ENCODE results near the gene UMAD1. TPM values are rescaled to one million over a fixed set of nuclear protein-coding genes. Genes with fewer than 3 reads are reported as not detected.

The UMAD1 gene
- total and polyA plus RNA-seq, 2 experiments from 2014 or later, result 8.4 to 12.4 TPM

- no peak overlapping the region for H3K27ac Mint-ChIP-seq
- no peak for DNase-seq (ENCODE audit: low spot score)
- no peak for ATAC-seq
- Histone ChIP-seq H3K4me2 (no peak overlapping the region), H3K27ac (ENCODE audit: low read depth) (no peak overlapping the region), H3K4me1 (ENCODE audit: insufficient read depth) (peaks cover 7% of the 10 kb centered on the region; the same call in 1 of the 2 replicates), H3K27me3 (ENCODE audit: insufficient read depth) (no peaks in the 10 kb centered on the region), H3K36me3 (ENCODE audit: insufficient read depth) (no peaks in the 10 kb centered on the region), H3K9me2 (ENCODE audit: insufficient read depth) (no peaks in the 10 kb centered on the region), H2AFZ (no peak overlapping the region), H3F3A (replicated peaks; ENCODE audit: low read depth) (no peaks in the 10 kb centered on the region), H4K20me1 (replicated peaks; ENCODE audit: insufficient read depth) (no peaks in the 10 kb centered on the region), H3K4me3 (no peak overlapping the region), H3K79me2 (replicated peaks; ENCODE audit: insufficient read depth) (no peaks in the 10 kb centered on the region)
- H3K27me3 Mint-ChIP-seq (ENCODE audit: insufficient read depth, low read depth, poor library complexity), result no peaks in the 10 kb centered on the region
- H3K4me1 Mint-ChIP-seq, result peaks cover 5% of the 10 kb centered on the region; the same call in 2 of the 3 replicates
- no peak for TF ChIP-seq EZH2 (IDR thresholded peaks at IDR 0.05; ENCODE audit: low read depth, unreplicated experiment)
- TF ChIP-seq REST (IDR thresholded peaks at IDR 0.05; ENCODE audit: unreplicated experiment), result no peak
- no peak for TF ChIP-seq POLR2AphosphoS5 (IDR thresholded peaks at IDR 0.05; ENCODE audit: low read depth)
- no peak for TF ChIP-seq NANOG (IDR thresholded peaks at IDR 0.05; ENCODE audit: borderline replicate concordance)
- no peak for TF ChIP-seq STAT1 (IDR thresholded peaks at IDR 0.05; ENCODE audit: unreplicated experiment)
- no peak for TF ChIP-seq ZNF331 (CRISPR knock-in tag; IDR thresholded peaks at IDR 0.05; ENCODE audit: low read depth)
- TF ChIP-seq ETS1 (IDR thresholded peaks at IDR 0.05), result no peak
- TF ChIP-seq CREB1 (CRISPR knock-in tag; IDR thresholded peaks at IDR 0.05; ENCODE audit: low read depth), result no peak
- no peak for TF ChIP-seq CTCF (conservative IDR thresholded peaks at IDR 0.05; ENCODE audit: low read depth in 2 of 2)
- no peak for TF ChIP-seq EZH2phosphoT487 (IDR thresholded peaks at IDR 0.05; ENCODE audit: unreplicated experiment)
- TF ChIP-seq ZNF114 (CRISPR knock-in tag; IDR thresholded peaks at IDR 0.05), result no peak
- no peak for TF ChIP-seq ZNF462 (CRISPR knock-in tag; IDR thresholded peaks at IDR 0.05)
- TF ChIP-seq JUNB (IDR thresholded peaks at IDR 0.05; ENCODE audit: unreplicated experiment), result no peak
- H3K9me3 Mint-ChIP-seq, result no peaks in the 10 kb centered on the region
- no peak overlapping the region for H3K4me3 Mint-ChIP-seq
- no peaks in the 10 kb centered on the region for H3K36me3 Mint-ChIP-seq (ENCODE audit: low read depth)
These were observed 121.6 kb downstream of the UMAD1 start for GRCh38 chr7:7761974-7762779.
